Upper lobe of left lung (tissue), 6 donors: ENCODE results near the gene DTX3. TPM values are rescaled to one million over a fixed set of nuclear protein-coding genes. Genes with fewer than 3 reads are reported as not detected.

Source experiments
- ATAC-seq, 2 donors: fragments of 200-7000 bp; cut with Tn5 transposase; one replicate each; pipeline ENCODE4 v1.9.1; 2022; ENCODE audit warnings: mild to moderate bottlenecking in 2 of 2, moderate library complexity in 2 of 2; ENCODE audit not compliant: low FRiP score in 2 of 2
- DNase-seq, 2 donors: peaks; one replicate each; pipeline ENCODE4 v3.0.0-alpha.2; 2019 to 2020
- H3K27ac ChIP-seq, 4 donors: fragments of 200-600 bp; sonication (generic); one replicate each; pipeline ENCODE4 v1.5.1; 2016 to 2019
- H3K27me3 ChIP-seq, 4 donors: fragments of 200-600 bp; sonication (generic); one replicate each; pipeline ENCODE4 v1.5.1; 2017 to 2019
- H3K36me3 ChIP-seq, 4 donors: fragments of 200-600 bp; sonication (generic); one replicate each; pipeline ENCODE4 v1.5.1; 2016 to 2019
- H3K4me1 ChIP-seq, 4 donors: fragments of 200-600 bp; sonication (generic); one replicate each; pipeline ENCODE4 v1.5.1; 2018 to 2019
- H3K4me3 ChIP-seq, 4 donors: fragments of 200-600 bp; sonication (generic); one replicate each; pipeline ENCODE4 v1.5.1; 2017 to 2019; ENCODE audit warnings: mild to moderate bottlenecking in 2 of 4, moderate library complexity in 1 of 4
- H3K9me3 ChIP-seq, 4 donors: fragments of 200-600 bp; sonication (generic); one replicate each; pipeline ENCODE4 v1.5.1; 2018 to 2019
- CTCF ChIP-seq, 6 experiments: fragments of 450-650 bp in 4 of 6; fragments of 200-600 bp in 2 of 6; sonication (generic) in 2 of 6; IDR thresholded peaks; one replicate each; pipeline ENCODE4 v1.5.1; 2016 to 2019; ENCODE audit warnings: antibody characterized with exemption in 6 of 6
- EP300 ChIP-seq, 4 donors: sonication (generic); formaldehyde crosslinking; IDR thresholded peaks; one replicate each; pipeline ENCODE4 v1.5.1; 2017; ENCODE audit warnings: antibody characterized with exemption in 4 of 4, control low read depth in 2 of 4
- POLR2A ChIP-seq, 4 donors: fragments of 450-650 bp; IDR thresholded peaks; one replicate each; pipeline ENCODE4 v1.5.1; 2016 to 2017; ENCODE audit warnings: antibody characterized with exemption in 4 of 4, mild to moderate bottlenecking in 2 of 4
- POLR2AphosphoS5 ChIP-seq, 2 donors: sonication (generic); formaldehyde crosslinking; IDR thresholded peaks; one replicate each; pipeline ENCODE4 v1.5.1; 2017; ENCODE audit warnings: antibody characterized with exemption in 2 of 2
- WGBS, 2 donors: methylation state at CpG; one replicate each; pipeline ENCODE4 v1.1.5; 2017 to 2018; 5-methylcytosine and 5-hydroxymethylcytosine counted together
- total RNA-seq, 6 donors: library from RNA; depleted of rRNA in 4 of 6; stranded (reverse); fragments of >200 nt in 4 of 6; gene quantifications; one replicate each; pipeline versions ENCODE4 v1.1.0 to v1.2.1, GENCODE V29; 2016 to 2021
- donor health status: DM: no; HTN: no; CAD: no; lungs with moderate emphysema.
- donor health status: DM: no; HTN: yes; CAD: no; lungs with severe emphysema.

The DTX3 gene
- total RNA-seq, 6 donors from 2014 or later: 12.8 to 44.0 (median 21.1) TPM

- WGBS, 2 donors: 9 to 20% methylated on average over 26 to 52 of the region's 67 CpGs
- no peaks in the 10 kb centered on the region for H3K36me3 ChIP-seq
- DNase-seq: peak in 1 of 2 donors; percentile 87
- ATAC-seq: no peak
- no peak for TF ChIP-seq EP300 (IDR thresholded peaks at IDR 0.05)
- no peak for TF ChIP-seq CTCF (IDR thresholded peaks at IDR 0.05)
- no peak for TF ChIP-seq POLR2AphosphoS5 (IDR thresholded peaks at IDR 0.05)
- no peak for TF ChIP-seq POLR2A (IDR thresholded peaks at IDR 0.05)
- no peaks in the 10 kb centered on the region for H3K9me3 ChIP-seq
- H3K4me1 ChIP-seq: peaks cover 13 to 26% (median 21%) of the 10 kb centered on the region in 4 donors
- H3K4me3 ChIP-seq: peak overlapping the region in 3 of 4 donors; percentile 0 to 8 (median 6)
- H3K27me3 ChIP-seq: peaks cover 0 to 67% (median 22%) of the 10 kb centered on the region in 4 donors
- no peak overlapping the region for H3K27ac ChIP-seq
Observed at GRCh38 chr12:57627501-57628279, 23.1 kb downstream of the DTX3 start.

GRCh38 chr12:57628280-57629191 lies 23.9 kb downstream of the DTX3 start:
- 58 to 62% methylated on average over 22 to 29 of the region's 29 CpGs for WGBS, 2 donors
- no peaks in the 10 kb centered on the region for H3K9me3 ChIP-seq
- no peak overlapping the region for H3K27ac ChIP-seq
- H3K27me3 ChIP-seq: peaks cover 0 to 73% (median 24%) of the 10 kb centered on the region in 4 donors
- DNase-seq: no peak
- TF ChIP-seq EP300 (IDR thresholded peaks at IDR 0.05) (no peak), CTCF (IDR thresholded peaks at IDR 0.05) (no peak), POLR2A (IDR thresholded peaks at IDR 0.05) (no peak), POLR2AphosphoS5 (IDR thresholded peaks at IDR 0.05) (no peak)
- no peak for ATAC-seq
- no peaks in the 10 kb centered on the region for H3K36me3 ChIP-seq
- peaks cover 21 to 34% (median 29%) of the 10 kb centered on the region in 4 donors for H3K4me1 ChIP-seq
- H3K4me3 ChIP-seq: no peak overlapping the region

- WGBS, 2 donors: 76 to 82% methylated on average over 4 to 5 of the region's 5 CpGs
- H3K4me1 ChIP-seq: peaks cover 21 to 35% (median 30%) of the 10 kb centered on the region in 4 donors
- H3K27me3 ChIP-seq: peaks cover 0 to 64% (median 24%) of the 10 kb centered on the region in 4 donors
- H3K36me3 ChIP-seq: no peaks in the 10 kb centered on the region
- DNase-seq (no peak), ATAC-seq (no peak)
- TF ChIP-seq POLR2AphosphoS5 (IDR thresholded peaks at IDR 0.05) (no peak), CTCF (IDR thresholded peaks at IDR 0.05) (no peak), EP300 (IDR thresholded peaks at IDR 0.05) (no peak), POLR2A (IDR thresholded peaks at IDR 0.05) (no peak)
- H3K9me3 ChIP-seq: no peaks in the 10 kb centered on the region
- H3K4me3 ChIP-seq: no peak overlapping the region
- H3K27ac ChIP-seq: no peak overlapping the region
Observed at GRCh38 chr12:57629897-57630471, 25.4 kb downstream of the DTX3 start.

- no peak overlapping the region for H3K27ac ChIP-seq
- TF ChIP-seq EP300 (IDR thresholded peaks at IDR 0.05) (no peak), CTCF (IDR thresholded peaks at IDR 0.05) (no peak), POLR2A (IDR thresholded peaks at IDR 0.05) (no peak), POLR2AphosphoS5 (IDR thresholded peaks at IDR 0.05) (no peak)
- H3K9me3 ChIP-seq: no peaks in the 10 kb centered on the region
- ATAC-seq: no peak
- no peak for DNase-seq
- H3K27me3 ChIP-seq: peaks cover 0 to 55% (median 21%) of the 10 kb centered on the region in 4 donors
- H3K4me3 ChIP-seq: no peak overlapping the region
- WGBS, 2 donors: 47 to 59% methylated on average over 4 to 6 of the region's 6 CpGs
- H3K36me3 ChIP-seq: no peaks in the 10 kb centered on the region
- peaks cover 21 to 35% (median 30%) of the 10 kb centered on the region in 4 donors for H3K4me1 ChIP-seq
Observed at GRCh38 chr12:57630891-57631433, 26.3 kb downstream of the DTX3 start.
